ENCODE data around the gene TMEM59.
A peak's percentile ranks its signal among the peaks of the same experiment; 100 is the strongest.
"Not testable (repeated sequence)": the region's sequence is repeated elsewhere in the genome, so short reads cannot be mapped to it uniquely, and the experiment has no call there.

TMEM59 gene

DNA sequence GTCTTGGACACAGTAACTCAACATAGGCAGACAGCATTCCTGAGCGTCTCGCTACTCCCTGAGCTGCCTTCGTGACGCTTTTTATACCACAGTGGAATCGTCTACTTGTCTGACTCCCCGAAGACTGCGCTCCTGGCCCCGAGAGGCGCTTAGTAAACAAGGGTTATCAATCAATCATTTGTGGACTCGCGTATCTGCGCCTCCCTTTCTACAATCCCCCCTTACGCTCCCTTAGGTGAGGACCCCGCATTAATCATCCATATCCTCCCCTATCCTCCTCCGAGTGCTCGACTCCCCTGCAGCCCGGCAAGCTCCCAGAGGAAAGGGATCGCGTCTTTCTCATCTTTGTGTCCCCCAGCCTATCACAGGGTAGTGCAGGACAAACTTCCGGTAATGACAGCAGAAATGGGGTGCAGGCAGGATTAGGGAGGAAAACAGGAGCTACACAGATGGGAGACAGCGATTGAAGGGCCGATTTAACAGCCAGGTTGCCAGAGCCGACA is 522 bp downstream of the TMEM59 start:
- peak; percentile 61 for DNase-seq (ENCODE audit: low read depth)
- peak overlapping the region; percentile 95 for H3K4me3 ChIP-seq (ENCODE audit: low read length)
- TF ChIP-seq, protein P1, sequence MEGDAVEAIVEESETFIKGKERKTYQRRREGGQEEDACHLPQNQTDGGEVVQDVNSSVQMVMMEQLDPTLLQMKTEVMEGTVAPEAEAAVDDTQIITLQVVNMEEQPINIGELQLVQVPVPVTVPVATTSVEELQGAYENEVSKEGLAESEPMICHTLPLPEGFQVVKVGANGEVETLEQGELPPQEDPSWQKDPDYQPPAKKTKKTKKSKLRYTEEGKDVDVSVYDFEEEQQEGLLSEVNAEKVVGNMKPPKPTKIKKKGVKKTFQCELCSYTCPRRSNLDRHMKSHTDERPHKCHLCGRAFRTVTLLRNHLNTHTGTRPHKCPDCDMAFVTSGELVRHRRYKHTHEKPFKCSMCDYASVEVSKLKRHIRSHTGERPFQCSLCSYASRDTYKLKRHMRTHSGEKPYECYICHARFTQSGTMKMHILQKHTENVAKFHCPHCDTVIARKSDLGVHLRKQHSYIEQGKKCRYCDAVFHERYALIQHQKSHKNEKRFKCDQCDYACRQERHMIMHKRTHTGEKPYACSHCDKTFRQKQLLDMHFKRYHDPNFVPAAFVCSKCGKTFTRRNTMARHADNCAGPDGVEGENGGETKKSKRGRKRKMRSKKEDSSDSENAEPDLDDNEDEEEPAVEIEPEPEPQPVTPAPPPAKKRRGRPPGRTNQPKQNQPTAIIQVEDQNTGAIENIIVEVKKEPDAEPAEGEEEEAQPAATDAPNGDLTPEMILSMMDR (IDR thresholded peaks at IDR 0.05; ENCODE audit: insufficient read depth, low read depth, low read length, missing control alignments), result no peak

DNA sequence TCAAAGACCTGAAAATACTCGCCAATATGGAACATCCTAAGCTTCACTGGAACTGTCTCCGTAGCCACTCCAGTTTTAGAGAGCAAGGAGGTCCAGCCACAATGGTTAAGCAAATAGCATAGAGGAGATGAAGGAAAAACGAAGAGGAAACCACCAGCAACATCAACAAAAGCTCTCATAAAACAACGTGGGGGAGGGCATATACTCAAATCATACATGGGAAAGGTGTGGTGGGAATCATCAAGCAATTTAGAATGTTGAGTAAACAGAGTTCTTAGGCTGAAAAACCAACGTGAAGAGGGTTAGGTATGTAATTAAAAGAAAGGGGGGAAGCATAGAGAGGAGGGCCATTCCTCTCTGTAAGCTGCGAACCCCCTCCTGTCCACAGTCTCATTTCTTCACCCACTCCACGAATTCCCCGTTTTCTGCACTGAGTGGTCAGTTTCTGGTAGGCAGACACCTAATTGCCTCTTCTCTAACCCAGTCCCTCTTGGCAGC is 1.0 kb downstream of the TMEM59 start:
- peak; percentile 13 for DNase-seq (ENCODE audit: low read depth)
- TF ChIP-seq, protein P1 (IDR thresholded peaks at IDR 0.05; ENCODE audit: insufficient read depth, low read depth, low read length, missing control alignments), result no peak
- H3K4me3 ChIP-seq (ENCODE audit: low read length), result peak overlapping the region; percentile 95

DNA sequence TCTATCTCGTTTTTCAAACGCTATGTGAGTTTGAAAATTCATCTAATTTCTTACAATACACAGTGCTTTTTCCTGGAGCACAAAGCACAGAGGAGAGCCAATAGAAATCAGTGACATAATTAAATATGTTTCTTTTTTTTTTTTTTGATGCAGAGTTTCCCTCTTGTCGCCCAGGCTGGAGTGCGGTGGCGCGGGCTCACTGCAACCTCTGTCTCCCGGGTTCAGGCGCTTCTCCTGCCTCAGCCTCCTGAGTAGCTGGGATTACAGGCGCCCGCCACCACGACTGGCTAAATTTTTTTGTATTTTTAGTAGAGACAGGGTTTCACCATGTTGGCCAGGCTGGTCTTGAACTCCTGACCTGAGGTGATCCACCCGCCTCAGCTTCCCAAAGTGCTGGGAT is 2.6 kb downstream of the TMEM59 start:
- not testable (repeated sequence) for H3K4me3 ChIP-seq (ENCODE audit: low read length); DNase-seq (ENCODE audit: low read depth)

DNA sequence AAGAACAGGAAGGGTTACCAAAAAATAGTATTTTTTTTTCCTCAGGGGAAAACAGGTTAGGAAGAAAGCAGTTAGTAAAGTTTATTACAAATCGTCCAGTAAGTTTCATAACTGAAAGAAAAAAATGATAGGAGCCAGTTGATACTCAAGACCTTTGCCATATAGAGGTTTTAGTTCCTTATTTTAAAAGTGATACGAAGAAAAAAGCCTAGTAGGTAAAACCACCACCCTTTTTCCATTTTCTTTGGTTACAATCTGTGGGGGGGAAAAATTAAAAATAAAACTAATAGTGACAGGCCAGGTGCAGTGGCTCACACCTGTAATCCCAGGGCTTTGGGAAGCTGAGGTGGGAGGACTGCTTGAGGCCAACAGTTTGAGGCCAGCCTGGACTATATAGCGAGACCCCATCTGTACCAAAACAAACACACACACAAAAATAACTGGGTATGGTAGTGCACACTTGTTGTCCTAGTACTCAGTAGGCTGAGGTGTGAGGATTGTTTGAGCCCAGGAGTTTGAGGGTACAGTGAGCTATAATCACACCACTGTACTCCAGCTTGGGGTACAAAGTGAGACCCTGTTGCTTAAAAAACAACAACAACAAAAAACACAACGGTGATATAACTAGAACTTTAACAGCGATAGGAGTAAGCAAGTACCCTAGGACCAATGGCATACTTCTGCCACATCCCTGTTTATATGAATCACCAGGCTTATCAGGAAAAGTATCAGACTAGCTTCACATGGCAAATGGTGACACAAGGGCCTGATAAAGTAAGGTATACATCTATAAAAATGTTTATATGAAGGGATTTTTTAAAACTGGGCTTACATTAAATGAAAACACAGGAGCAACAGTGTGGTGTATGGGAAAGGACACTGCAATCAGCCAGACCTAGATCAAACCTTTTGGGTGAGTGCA is 5.4 kb downstream of the TMEM59 start:
- TF ChIP-seq, protein P1 (IDR thresholded peaks at IDR 0.05; ENCODE audit: insufficient read depth, low read depth, low read length, missing control alignments), result no peak
- DNase-seq (ENCODE audit: low read depth), result no peak
- no peak overlapping the region for H3K4me3 ChIP-seq (ENCODE audit: low read length)

DNA sequence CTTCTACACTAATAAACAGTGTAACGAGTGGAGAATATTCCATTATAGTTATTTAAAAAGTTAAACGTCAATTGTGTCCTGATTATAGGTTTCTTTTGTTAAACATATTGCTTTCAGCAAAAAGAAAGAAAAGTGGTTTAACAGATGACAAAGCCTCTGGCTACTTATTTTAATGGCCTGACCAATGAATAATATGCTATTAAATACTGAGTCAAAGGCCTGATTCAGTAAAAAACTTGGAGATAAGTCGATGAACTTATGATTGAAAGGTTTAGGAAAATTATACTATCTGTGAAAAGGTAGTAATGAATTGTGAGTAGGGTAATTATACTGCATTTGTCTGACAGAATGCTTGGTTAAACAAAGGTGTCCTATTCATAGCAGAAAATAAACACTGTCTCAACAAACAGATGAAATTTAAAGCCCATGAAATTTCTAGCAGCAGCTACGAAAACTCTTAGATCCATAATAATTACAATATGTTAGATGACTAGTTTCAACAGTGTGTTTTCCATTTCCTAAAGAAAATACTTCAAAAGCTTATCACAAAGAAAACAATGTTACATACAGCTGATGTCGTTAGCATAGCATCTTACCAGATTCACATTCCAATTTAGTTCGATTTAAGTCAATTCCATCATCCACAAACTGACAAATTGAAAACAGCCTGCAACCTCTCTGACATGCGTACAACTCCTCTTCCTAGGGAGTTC is 6.2 kb downstream of the TMEM59 start:
- H3K4me3 ChIP-seq (ENCODE audit: low read length), result no peak overlapping the region
- DNase-seq (ENCODE audit: low read depth), result no peak
- TF ChIP-seq, protein P1 (IDR thresholded peaks at IDR 0.05; ENCODE audit: insufficient read depth, low read depth, low read length, missing control alignments), result no peak

DNA sequence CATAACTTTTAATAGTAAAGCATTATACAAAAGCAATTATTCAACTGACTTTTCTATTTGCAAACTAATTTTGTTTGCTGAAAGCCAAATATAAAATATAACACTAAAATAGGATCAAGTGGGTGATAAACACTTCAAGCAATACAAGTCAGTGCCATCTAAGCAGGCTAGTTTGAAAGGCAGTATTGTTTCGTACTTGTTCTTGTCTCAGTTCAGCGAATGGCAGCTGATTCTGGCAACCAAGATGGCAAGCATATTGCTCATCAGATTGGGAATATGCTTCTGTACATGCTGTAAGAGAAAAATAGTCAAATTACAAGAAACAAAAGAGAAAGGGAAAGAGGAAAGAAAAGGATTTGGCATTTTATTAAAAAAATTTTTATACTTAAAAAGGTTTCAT is 7.5 kb downstream of the TMEM59 start:
- no peak overlapping the region for H3K4me3 ChIP-seq (ENCODE audit: low read length)
- DNase-seq (ENCODE audit: low read depth), result no peak
- TF ChIP-seq, protein P1 (IDR thresholded peaks at IDR 0.05; ENCODE audit: insufficient read depth, low read depth, low read length, missing control alignments), result no peak

DNA sequence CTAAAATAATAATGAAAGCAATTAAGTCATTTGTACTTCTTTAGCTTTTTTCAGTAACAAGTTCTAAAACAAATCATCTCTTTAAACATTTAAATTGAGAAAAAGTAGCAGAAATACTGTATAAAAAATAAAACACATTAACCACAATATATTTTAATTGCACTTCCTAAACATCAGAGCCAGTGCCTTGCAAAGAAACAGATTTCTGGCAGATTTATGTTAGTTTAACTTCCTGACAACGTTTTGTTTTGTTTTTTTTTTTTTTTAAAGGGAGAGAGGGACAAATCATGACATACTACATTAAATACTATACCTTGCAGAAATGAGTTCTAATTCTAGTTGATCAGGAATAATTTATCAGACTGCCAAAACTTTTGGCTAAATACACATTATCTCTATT is 11.2 kb downstream of the TMEM59 start:
- TF ChIP-seq, protein P1 (IDR thresholded peaks at IDR 0.05; ENCODE audit: insufficient read depth, low read depth, low read length, missing control alignments), result no peak
- H3K4me3 ChIP-seq (ENCODE audit: low read length), result no peak overlapping the region
- no peak for DNase-seq (ENCODE audit: low read depth)
